Activated effector memory CD4-positive, alpha-beta T cell treated with anti-CD3 and anti-CD28 coated beads, Interleukin-2, amount 50 U/mL, for 16 hours (primary cell): ENCODE measurements around the gene METTL24.
"Not testable (repeated sequence)": the region's sequence is repeated elsewhere in the genome, so short reads cannot be mapped to it uniquely, and the experiment has no call there.

ENCODE experiments used
- DNase-seq: peaks from one replicate; pipeline ENCODE4 v3.0.0-alpha.2; 2020

The METTL24 gene

GRCh38 chr6:110246900-110247546 lies 111.1 kb downstream of the METTL24 start:
- no peak for DNase-seq

- no peak for DNase-seq
These were observed 111.8 kb downstream of the METTL24 start for GRCh38 chr6:110246378-110246777.

GRCh38 chr6:110244621-110245020 lies 113.5 kb downstream of the METTL24 start:
- DNase-seq = not testable (repeated sequence)

DNA sequence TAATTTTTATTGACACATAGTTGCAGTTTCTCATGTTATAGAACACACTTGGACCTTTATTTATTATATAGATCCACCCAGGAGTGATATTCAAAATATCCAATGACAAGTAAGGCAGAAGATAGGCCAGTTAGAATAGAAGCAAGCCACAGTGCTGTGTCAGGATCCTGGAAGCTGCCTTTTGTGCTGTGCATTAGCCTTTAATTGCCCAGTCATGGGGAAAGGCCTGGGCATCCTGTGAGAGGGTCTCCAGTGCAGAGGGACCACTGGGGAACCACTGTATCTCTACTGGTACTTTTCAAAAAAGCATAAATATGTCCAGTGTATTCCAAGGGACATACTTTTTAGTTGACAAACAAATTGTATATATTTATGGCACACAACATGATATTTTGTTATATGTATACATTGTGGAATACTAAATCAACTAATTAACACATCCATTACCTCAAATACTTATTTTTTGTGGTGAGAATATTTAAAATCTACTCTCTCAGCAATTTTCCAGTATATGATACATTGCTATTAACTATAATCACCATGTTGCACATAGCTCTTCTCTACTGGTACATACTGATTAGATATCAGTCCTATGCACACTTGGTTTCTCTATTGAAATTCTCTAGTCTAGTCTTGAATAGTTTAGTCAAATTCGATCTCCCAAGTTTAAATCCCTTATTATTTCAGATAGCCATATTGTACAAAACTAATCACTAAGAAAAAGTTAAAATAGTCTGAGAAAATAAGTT lies 118.4 kb downstream of the METTL24 start:
- DNase-seq = no peak

GRCh38 chr6:110236007-110236406 lies 122.1 kb downstream of the METTL24 start:
- DNase-seq = not testable (repeated sequence)

GRCh38 chr6:110233770-110234374 lies 124.3 kb downstream of the METTL24 start:
- DNase-seq = no peak

DNA sequence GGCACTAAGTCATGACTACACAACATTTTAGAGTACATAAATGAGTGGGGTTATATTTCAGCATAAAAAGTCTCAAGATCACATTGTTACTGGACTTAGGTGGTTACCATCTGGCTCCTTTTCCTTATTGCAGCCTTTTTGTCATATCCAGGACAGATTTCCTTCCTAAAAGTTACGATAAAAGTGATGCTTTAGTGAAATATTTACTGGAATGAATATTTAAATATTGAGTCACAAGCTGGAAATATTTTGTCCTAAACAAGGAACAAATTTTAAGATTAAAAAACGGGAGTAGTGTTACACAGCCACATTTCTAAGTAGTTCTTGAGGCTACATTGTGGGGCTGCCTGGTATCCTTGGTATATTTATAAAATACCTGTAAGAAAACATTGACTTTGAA lies 125.7 kb downstream of the METTL24 start:
- no peak for DNase-seq

GRCh38 chr6:110226261-110226660 lies 131.9 kb downstream of the METTL24 start:
- DNase-seq = no peak

DNA sequence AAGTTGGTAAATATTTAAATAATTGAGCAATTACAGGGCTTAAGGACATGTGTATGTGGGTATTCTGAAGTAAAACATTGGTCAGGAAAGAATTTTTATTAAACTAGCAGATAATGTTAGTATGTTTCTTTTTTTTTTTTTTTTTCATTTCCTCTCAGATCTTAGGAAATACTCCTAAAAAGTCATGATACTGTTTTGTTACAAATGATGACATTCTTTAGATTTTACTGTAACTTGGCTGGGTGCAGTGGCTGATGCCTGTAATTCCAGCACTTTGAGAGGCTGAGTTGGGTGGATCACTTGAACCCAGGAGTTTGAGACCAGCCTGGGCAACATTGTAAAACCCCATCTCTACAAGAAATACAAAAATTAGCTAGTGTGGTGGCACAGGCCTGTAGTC lies 136.4 kb downstream of the METTL24 start:
- no peak for DNase-seq

DNA sequence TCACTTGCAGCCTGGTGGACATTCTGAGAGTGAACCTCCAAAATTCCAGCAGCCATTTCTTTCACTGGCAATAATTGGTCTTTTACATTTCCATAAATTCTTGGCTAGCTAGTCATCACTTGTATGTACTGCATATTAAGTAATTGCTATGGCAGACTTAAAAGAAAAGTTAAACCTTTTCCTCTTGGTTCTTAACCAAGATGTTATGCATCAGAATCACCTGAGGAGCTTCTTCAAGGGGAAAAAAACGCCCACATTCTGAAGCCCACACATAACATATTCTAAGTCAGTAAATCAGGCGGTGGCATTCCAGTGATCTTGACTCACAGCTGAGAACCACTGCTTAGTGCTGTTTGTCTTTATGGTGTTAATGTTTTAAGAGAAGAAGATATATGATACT lies 140.9 kb downstream of the METTL24 start:
- no peak for DNase-seq

GRCh38 chr6:110216140-110216539 lies 142.0 kb downstream of the METTL24 start:
- DNase-seq = no peak

- DNase-seq = no peak
These were observed 143.8 kb downstream of the METTL24 start for GRCh38 chr6:110214338-110214737.

DNA sequence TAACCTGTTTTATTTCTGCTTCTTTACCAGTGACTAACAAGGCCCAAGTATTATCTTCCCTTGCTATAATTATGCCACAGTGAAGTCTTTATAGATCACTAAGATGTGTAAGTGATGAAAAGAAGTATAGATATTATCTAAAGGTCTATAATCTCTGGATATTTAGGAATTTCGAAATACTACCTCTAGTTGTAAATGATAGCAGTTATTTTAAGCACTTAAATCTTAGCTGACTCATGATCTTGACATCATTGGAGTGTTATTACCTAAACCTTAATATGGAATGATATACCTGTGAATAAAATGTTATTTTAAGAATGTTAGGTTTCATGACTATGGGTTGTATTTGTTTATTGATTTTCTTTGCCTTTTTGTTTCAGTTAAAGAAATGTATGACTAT lies 146.4 kb downstream of the METTL24 start:
- DNase-seq = no peak

DNA sequence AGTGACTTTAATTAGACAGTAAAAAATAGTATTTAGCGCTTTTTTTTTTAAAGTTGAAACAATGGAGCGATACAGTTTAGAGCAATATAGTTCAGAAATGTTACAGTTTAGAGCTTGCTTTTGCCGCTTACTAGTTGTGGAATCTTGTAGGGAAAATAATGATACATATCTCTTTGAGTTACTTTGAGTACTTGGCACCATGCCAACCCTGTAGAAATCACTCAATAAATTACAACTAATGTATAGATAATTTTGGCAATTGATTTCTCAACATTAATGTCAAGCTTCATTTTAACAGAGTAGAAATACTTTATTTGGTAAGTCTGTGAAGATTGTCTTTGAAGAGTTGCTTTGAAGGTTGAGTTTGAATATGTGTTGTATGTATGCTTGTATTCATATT lies 150.5 kb downstream of the METTL24 start:
- DNase-seq = no peak

DNA sequence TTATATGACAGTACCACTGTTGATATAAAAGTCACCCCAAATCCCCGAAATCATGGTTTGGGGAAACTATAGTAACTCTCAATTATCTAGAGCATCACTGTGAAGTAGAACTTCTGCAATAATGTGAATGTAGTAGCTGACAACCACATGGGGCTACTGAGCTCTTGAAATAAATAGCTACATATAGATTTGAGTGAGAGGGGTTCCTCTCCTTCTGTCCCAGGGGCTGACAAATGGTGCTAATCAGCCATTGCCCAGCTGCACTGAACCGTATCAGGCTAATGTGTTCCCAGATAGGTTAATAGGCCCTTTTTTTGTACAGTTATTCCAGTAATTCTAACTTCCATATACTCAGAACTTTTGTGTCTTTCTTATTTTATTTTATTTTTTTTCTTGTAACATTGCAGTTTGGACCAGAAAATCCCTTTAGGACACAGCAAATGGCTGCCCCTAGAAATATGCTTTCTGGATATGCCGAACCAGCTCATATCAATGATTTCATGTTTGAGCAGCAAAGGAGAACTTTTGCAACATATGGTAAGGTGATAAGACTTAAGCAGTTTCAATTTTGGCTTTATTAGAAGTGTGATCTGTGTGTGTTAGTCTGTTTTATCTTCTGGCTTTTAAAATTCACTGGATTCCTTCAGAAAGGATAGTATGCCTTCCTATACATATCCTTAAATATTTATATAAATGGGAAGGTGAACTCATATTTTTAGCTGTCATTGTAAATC lies 156.8 kb downstream of the METTL24 start:
- no peak for DNase-seq

GRCh38 chr6:110198561-110198960 lies 159.6 kb downstream of the METTL24 start:
- no peak for DNase-seq

- DNase-seq = no peak
These were observed 161.3 kb downstream of the METTL24 start for GRCh38 chr6:110196874-110197273.

DNA sequence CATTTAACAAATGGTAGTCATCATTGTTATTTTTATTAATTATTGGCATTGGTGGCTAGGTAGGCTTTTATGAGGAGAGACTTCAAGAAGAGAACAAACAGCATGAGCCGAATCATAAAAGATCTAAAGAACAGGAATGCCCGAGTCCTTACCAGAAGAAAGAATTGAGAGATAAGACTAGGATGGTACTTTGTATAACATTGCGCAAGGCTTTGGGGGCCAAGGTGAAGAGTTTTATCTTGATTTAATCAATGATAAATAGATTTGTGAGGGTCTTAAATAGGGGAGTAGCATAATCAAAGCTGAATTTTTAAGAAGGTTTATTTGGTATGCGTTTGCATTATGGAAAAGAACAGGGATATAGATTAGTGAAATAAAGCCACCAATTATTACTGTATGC lies 162.5 kb downstream of the METTL24 start:
- DNase-seq = no peak
